ENCODE measurements around the gene FAM193B.
A peak's percentile ranks its signal among the peaks of the same experiment; 100 is the strongest.

GRCh38 chr5:177500685-177501522 is 53.5 kb downstream of the FAM193B start:
- peak; percentile 73 for TF ChIP-seq POLR2AphosphoS5 (IDR thresholded peaks at IDR 0.05; ENCODE audit: low read depth)
- TF ChIP-seq CTCF (IDR thresholded peaks at IDR 0.05; ENCODE audit: insufficient read depth, low read length), result peak; percentile 85
- no peak for TF ChIP-seq REST (IDR thresholded peaks at IDR 0.05; ENCODE audit: insufficient replicate concordance, low read depth)
- no peak for TF ChIP-seq GABPA (IDR thresholded peaks at IDR 0.05; ENCODE audit: low read depth)
- TF ChIP-seq SPI1 (IDR thresholded peaks at IDR 0.05; ENCODE audit: borderline replicate concordance, low read depth), result no peak

All from HL-60 (cell line).